ENCODE measurements around the gene SLC25A18. TPM values are rescaled to one million over a fixed set of nuclear protein-coding genes. Genes with fewer than 3 reads are reported as not detected.

Gene SLC25A18
- total and polyA plus RNA-seq, 8 donors = 0.70 to 3.1 (median 1.8) TPM; not detected in 1

- TF ChIP-seq POLR2A (IDR thresholded peaks at IDR 0.05) (no peak), POLR2AphosphoS5 (IDR thresholded peaks at IDR 0.05) (no peak), CTCF (IDR thresholded peaks at IDR 0.05) (no peak), EP300 (IDR thresholded peaks at IDR 0.05) (no peak)
- intact Hi-C loops (cut with DNase I; ENCODE audit: low total_unique reads) = no loop called here
- no peak for DNase-seq
- H3K4me1 ChIP-seq = no peaks in the 10 kb centered on the region
- 66 to 76% (median 72%) methylated on average over 10 of the region's 10 CpGs for WGBS, 5 donors
- no peaks in the 10 kb centered on the region for H3K9me3 ChIP-seq
- H3K36me3 ChIP-seq = no peaks in the 10 kb centered on the region
- H3K27me3 ChIP-seq = peaks cover 0 to 18% (median 3%) of the 10 kb centered on the region in 3 donors
- no peak overlapping the region for H3K4me3 ChIP-seq
- H3K27ac ChIP-seq = no peak overlapping the region
These were observed 39.4 kb upstream of the SLC25A18 start for GRCh38 chr22:17523925-17524324.

GRCh38 chr22:17536269-17536668 is 27.0 kb upstream of the SLC25A18 start:
- no peaks in the 10 kb centered on the region for H3K36me3 ChIP-seq
- 68 to 89% (median 84%) methylated on average over 5 of the region's 5 CpGs for WGBS, 5 donors
- peak in 1 of 2 donors; percentile 28 for DNase-seq

GRCh38 chr22:17537155-17537554 is 26.1 kb upstream of the SLC25A18 start:
- Histone ChIP-seq H3K4me3 (no peak overlapping the region), H3K9me3 (no peaks in the 10 kb centered on the region), H3K27ac (no peak overlapping the region), H3K27me3 (no peaks in the 10 kb centered on the region), H3K4me1 (no peaks in the 10 kb centered on the region), H3K36me3 (peaks cover 0 to 1% (median 0%) of the 10 kb centered on the region in 4 donors)
- intact Hi-C loops (cut with DNase I; ENCODE audit: low total_unique reads) = no loop called here
- WGBS, 5 donors = 70 to 92% (median 78%) methylated on average over 2 of the region's 2 CpGs
- TF ChIP-seq POLR2AphosphoS5 (IDR thresholded peaks at IDR 0.05) = no peak
- TF ChIP-seq POLR2A (IDR thresholded peaks at IDR 0.05) = no peak
- TF ChIP-seq EP300 (IDR thresholded peaks at IDR 0.05) = no peak
- TF ChIP-seq CTCF (IDR thresholded peaks at IDR 0.05) = no peak
- no peak for DNase-seq

More at GRCh38 chr22:17536269-17536668, 27.0 kb upstream of the SLC25A18 start:
- H3K27ac ChIP-seq = no peak overlapping the region
- TF ChIP-seq POLR2A (IDR thresholded peaks at IDR 0.05) (no peak), CTCF (IDR thresholded peaks at IDR 0.05) (no peak), POLR2AphosphoS5 (IDR thresholded peaks at IDR 0.05) (no peak), EP300 (IDR thresholded peaks at IDR 0.05) (no peak)
- no peak overlapping the region for H3K4me3 ChIP-seq
- no peaks in the 10 kb centered on the region for H3K9me3 ChIP-seq
- no peaks in the 10 kb centered on the region for H3K4me1 ChIP-seq
- H3K27me3 ChIP-seq = no peaks in the 10 kb centered on the region
- intact Hi-C loops (cut with DNase I; ENCODE audit: low total_unique reads) = no loop called here

DNA sequence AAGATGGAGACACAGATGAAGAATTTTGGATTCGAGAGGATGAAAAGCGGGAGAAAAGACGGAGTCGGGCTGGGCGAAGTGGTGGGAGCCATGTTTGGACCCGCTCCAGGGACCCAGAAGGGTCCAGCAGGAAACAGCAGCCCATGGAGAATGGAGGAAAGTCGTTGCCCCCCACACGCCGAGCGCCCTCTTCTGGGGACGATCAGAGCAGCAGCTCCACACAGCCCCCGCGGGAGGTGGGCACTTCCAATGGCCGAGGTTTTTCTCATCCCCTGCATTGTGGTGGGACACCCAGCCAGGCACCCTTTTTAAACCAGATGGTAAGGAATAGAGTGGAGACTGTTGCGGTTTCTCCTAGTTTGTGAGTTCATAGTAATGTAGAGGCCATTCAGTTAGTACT is 22.8 kb upstream of the SLC25A18 start:
- H3K4me1 ChIP-seq = no peaks in the 10 kb centered on the region
- no peaks in the 10 kb centered on the region for H3K9me3 ChIP-seq
- no peak overlapping the region for H3K4me3 ChIP-seq
- WGBS, 5 donors = 80 to 91% (median 89%) methylated on average over 15 of the region's 15 CpGs
- H3K27me3 ChIP-seq = no peaks in the 10 kb centered on the region
- H3K27ac ChIP-seq = no peak overlapping the region
- intact Hi-C loops (cut with DNase I; ENCODE audit: low total_unique reads) = no loop called here
- DNase-seq = no peak
- TF ChIP-seq POLR2A (IDR thresholded peaks at IDR 0.05) (no peak), CTCF (IDR thresholded peaks at IDR 0.05) (no peak), EP300 (IDR thresholded peaks at IDR 0.05) (no peak), POLR2AphosphoS5 (IDR thresholded peaks at IDR 0.05) (no peak)
- peaks cover 0 to 5% (median 2%) of the 10 kb centered on the region in 4 donors for H3K36me3 ChIP-seq

All from stomach (tissue), 9 donors.